ENCODE results near the gene IQCB1. TPM values are rescaled to one million over a fixed set of nuclear protein-coding genes. Genes with fewer than 3 reads are reported as not detected.
"Not testable (repeated sequence)": the region's sequence is repeated elsewhere in the genome, so short reads cannot be mapped to it uniquely, and the experiment has no call there.

The IQCB1 gene
- total RNA-seq, 1 donor from 2014 or later, result 16.2 TPM

DNA sequence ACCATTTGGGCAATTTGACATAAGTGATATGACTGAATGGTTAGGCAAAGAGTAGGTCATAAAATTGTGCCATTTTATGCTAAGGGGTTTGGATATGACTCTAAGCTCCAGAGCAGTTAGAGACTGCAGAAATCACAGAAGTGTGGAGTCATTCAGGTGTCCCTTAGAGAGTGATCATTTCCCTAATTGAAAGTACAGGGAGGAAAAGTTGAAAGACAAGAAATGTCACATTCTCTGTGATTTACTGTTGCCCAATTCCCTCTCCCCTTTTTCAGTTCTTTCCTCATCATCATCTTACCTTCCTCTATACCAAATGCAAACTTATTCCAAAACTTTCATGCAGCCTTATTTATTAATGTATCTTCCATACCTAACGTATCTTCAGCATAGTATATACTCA, 82.6 kb downstream of the IQCB1 start:
- no peak overlapping the region for H3K9ac ChIP-seq (ENCODE audit: low read depth in 1 of 3, low read length in 3 of 3)
- H3K27ac ChIP-seq (ENCODE audit: low read depth, low read length), result no peak overlapping the region
- peaks cover 17 to 20% (median 19%) of the 10 kb centered on the region in 3 donors for H3K4me1 ChIP-seq (ENCODE audit: control insufficient read depth in 3 of 3, insufficient read depth in 3 of 3, low read length in 3 of 3)
- no peaks in the 10 kb centered on the region for H3K27me3 ChIP-seq (ENCODE audit: control insufficient read depth in 3 of 3, insufficient read depth in 3 of 3, low read length in 3 of 3)
- no peak overlapping the region for H3K4me3 ChIP-seq (ENCODE audit: low read length in 3 of 3)
- H3K9me3 ChIP-seq (ENCODE audit: control insufficient read depth in 3 of 3, low read length in 3 of 3), result no peaks in the 10 kb centered on the region
- no peaks in the 10 kb centered on the region for H3K36me3 ChIP-seq (ENCODE audit: control insufficient read depth in 3 of 3, insufficient read depth in 3 of 3, low read length in 3 of 3)

DNA sequence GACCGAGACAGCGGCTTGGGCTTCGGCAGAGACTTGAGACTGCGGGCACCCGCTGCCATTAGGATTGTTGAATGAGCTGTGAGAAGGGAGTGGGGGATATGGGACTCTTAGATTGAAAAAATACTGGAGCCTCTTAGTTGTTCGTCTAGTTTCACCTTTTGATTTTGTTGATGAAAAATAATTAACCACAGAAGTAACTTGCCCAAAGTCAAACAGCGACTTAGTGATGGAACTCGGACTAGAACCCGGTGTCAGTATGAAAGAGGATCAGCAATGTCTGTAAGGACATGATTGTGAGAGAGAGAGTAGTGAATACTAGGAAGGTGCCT, 84.8 kb downstream of the IQCB1 start:
- H3K4me1 ChIP-seq (ENCODE audit: control insufficient read depth in 3 of 3, insufficient read depth in 3 of 3, low read length in 3 of 3), result peaks cover 17 to 20% (median 19%) of the 10 kb centered on the region in 3 donors
- H3K9me3 ChIP-seq (ENCODE audit: control insufficient read depth in 3 of 3, low read length in 3 of 3), result no peaks in the 10 kb centered on the region
- peak overlapping the region; percentile 87 to 99 (median 95) for H3K4me3 ChIP-seq (ENCODE audit: low read length in 3 of 3)
- H3K27me3 ChIP-seq (ENCODE audit: control insufficient read depth in 3 of 3, insufficient read depth in 3 of 3, low read length in 3 of 3), result no peaks in the 10 kb centered on the region
- peak overlapping the region; percentile 98 for H3K27ac ChIP-seq (ENCODE audit: low read depth, low read length)
- H3K9ac ChIP-seq (ENCODE audit: low read depth in 1 of 3, low read length in 3 of 3), result peak overlapping the region; percentile 71 to 97 (median 83)
- no peaks in the 10 kb centered on the region for H3K36me3 ChIP-seq (ENCODE audit: control insufficient read depth in 3 of 3, insufficient read depth in 3 of 3, low read length in 3 of 3)

DNA sequence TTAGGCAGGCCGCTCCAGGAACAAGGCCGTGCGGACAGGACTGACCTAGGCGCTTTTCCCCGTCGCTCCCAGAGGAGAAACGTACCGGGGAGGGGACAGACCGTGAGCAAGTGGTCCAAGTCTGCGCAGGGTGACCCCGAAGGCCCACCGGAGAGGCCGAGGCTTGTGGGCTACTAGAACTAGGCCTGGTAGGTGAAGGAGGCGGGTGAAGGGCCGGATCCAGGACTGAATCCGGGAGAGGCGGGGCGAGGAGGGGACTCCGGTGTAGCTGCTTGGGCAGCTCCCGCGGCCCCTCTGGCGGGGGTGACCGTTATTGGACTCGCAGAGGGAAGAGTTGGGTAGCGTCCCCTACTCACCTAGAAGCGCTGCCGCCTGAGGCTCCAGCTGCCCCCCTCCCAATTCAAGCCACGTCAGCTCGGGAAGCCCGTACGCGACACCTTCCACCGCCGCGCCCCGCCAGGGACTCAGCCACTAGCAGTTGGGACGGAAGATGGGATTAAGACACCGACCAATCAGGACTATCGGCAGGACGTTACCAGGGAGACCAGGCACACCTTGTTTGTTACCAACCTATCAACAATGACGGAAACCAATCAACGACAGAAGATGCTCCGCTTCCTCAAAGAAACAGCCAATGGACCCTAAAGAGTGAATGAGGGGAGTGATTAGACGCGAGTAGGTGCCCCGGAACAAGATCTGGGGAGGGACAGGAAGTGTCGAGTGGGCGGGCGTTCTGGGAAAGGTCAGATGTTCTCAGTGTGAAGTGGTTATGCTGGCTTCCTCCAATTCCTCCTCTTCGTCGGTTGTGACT, 85.4 kb downstream of the IQCB1 start, which contains the start of gene GOLGB1:
Gene GOLGB1, minus strand, starts transcription at position 466 of the 811 bp plus-strand sequence. CDS start 18,770 bp downstream, outside the sequence.
- peaks cover 17 to 23% (median 19%) of the 10 kb centered on the region in 3 donors for H3K4me1 ChIP-seq (ENCODE audit: control insufficient read depth in 3 of 3, insufficient read depth in 3 of 3, low read length in 3 of 3)
- no peaks in the 10 kb centered on the region for H3K36me3 ChIP-seq (ENCODE audit: control insufficient read depth in 3 of 3, insufficient read depth in 3 of 3, low read length in 3 of 3)
- peak within 1 kb of the TSS; percentile 87 to 99 (median 95) for H3K4me3 ChIP-seq (ENCODE audit: low read length in 3 of 3)
- no peaks in the 10 kb centered on the region for H3K27me3 ChIP-seq (ENCODE audit: control insufficient read depth in 3 of 3, insufficient read depth in 3 of 3, low read length in 3 of 3)
- peak within 1 kb of the TSS; percentile 98 for H3K27ac ChIP-seq (ENCODE audit: low read depth, low read length)
- H3K9ac ChIP-seq (ENCODE audit: low read depth in 1 of 3, low read length in 3 of 3), result peak within 1 kb of the TSS; percentile 95 to 99 (median 97)
- no peaks in the 10 kb centered on the region for H3K9me3 ChIP-seq (ENCODE audit: control insufficient read depth in 3 of 3, low read length in 3 of 3)

DNA sequence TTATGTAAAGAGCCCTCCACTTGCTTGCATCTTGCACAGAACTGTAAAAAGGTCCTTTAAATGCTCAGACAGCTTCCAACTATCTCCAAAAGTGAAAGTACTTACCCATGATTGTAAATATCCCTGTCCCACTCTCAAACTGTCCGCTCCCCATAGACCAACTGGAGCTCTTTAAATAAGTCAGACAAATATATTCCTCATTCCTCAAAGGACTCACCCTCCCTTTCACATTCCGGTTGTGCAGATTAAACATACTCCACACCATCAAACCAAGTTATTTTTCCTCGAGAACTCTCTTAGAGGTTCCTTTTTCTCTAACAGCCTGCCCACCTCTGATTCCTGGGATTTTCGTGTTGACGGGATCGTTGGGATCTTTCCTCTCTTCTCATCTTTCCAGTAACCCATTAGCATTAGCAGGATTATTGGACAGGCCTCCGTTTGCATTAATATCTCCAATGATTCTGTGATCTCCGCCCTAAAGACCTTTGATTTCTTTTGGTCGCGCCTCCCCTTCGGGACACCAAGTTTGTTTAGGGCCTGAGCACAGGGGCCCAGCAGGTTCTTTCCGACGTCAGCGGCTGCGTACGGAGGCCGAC, 86.1 kb downstream of the IQCB1 start:
- Histone ChIP-seq H3K27me3 (ENCODE audit: control insufficient read depth in 3 of 3, insufficient read depth in 3 of 3, low read length in 3 of 3) (no peaks in the 10 kb centered on the region), H3K4me3 (ENCODE audit: low read length in 3 of 3) (peak overlapping the region; percentile 87 to 99 (median 95)), H3K27ac (ENCODE audit: low read depth, low read length) (peak overlapping the region; percentile 98), H3K9ac (ENCODE audit: low read depth in 1 of 3, low read length in 3 of 3) (peak overlapping the region; percentile 95 to 99 (median 97)), H3K36me3 (ENCODE audit: control insufficient read depth in 3 of 3, insufficient read depth in 3 of 3, low read length in 3 of 3) (no peaks in the 10 kb centered on the region), H3K9me3 (ENCODE audit: control insufficient read depth in 3 of 3, low read length in 3 of 3) (no peaks in the 10 kb centered on the region), H3K4me1 (ENCODE audit: control insufficient read depth in 3 of 3, insufficient read depth in 3 of 3, low read length in 3 of 3) (peaks cover 17 to 23% (median 19%) of the 10 kb centered on the region in 3 donors)

DNA sequence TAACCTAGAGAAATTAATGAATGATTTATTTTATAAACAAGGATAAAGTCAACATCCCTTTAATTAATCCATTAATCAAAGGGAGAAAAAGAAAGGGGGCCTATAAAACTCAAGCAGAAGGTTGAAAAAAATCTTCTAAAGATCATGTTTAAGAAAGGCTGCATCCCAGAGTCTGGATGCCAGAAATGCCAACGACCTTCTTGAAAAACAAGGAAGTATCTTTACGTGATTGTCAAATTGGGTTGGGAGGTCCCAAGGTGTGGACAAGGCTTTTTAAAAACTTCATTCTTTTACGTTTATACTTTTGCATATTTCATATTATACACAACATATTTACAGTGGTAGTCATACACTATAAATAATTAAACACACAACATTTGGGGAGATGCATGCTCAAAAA, 86.9 kb downstream of the IQCB1 start:
- Histone ChIP-seq H3K9ac (ENCODE audit: low read depth in 1 of 3, low read length in 3 of 3) (peak overlapping the region in 2 of 3 donors; percentile 97 to 99), H3K4me3 (ENCODE audit: low read length in 3 of 3) (peak overlapping the region in 2 of 3 donors; percentile 95 to 99), H3K27me3 (ENCODE audit: control insufficient read depth in 3 of 3, insufficient read depth in 3 of 3, low read length in 3 of 3) (no peaks in the 10 kb centered on the region), H3K4me1 (ENCODE audit: control insufficient read depth in 3 of 3, insufficient read depth in 3 of 3, low read length in 3 of 3) (peaks cover 17 to 23% (median 19%) of the 10 kb centered on the region in 3 donors), H3K36me3 (ENCODE audit: control insufficient read depth in 3 of 3, insufficient read depth in 3 of 3, low read length in 3 of 3) (no peaks in the 10 kb centered on the region), H3K27ac (ENCODE audit: low read depth, low read length) (peak overlapping the region; percentile 98), H3K9me3 (ENCODE audit: control insufficient read depth in 3 of 3, low read length in 3 of 3) (no peaks in the 10 kb centered on the region)

DNA sequence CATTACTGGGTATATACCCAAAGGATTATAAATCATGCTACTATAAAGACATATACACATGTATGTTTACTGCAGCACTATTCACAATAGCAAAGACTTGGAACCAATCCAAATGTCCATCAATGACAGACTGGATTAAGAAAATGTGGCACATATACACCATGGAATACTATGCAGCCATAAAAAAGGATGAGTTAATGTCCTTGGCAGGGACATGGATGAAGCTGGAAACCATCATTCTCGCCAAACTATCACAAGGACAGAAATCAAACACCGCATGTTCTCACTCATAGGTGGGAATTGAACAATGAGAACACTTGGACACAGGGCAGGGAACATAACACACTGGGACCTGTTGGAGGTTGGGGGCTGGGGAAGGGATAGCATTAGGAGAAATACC, 91.8 kb downstream of the IQCB1 start:
- not testable (repeated sequence) for H3K4me1 ChIP-seq (ENCODE audit: control insufficient read depth in 3 of 3, insufficient read depth in 3 of 3, low read length in 3 of 3); H3K27me3 ChIP-seq (ENCODE audit: control insufficient read depth in 3 of 3, insufficient read depth in 3 of 3, low read length in 3 of 3)

DNA sequence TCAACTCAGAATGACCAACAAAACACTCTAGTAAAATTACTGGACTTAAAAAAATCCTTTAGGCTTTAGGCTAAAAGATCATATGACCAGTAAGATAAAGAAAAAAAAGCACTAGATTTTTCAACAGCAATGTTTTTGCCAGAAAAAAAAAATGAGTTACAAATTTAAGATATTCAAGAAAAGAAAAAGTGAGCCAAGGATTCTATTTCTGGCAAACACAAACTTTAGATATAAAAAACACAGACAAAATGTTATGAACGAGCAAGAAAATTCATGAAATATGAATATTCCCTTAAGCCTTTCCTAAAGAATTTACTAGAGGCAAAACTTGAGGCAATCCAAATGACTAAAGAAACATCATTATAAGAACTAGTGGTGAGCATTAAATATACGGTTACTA, 94.0 kb downstream of the IQCB1 start:
- H3K27ac ChIP-seq (ENCODE audit: low read depth, low read length), result no peak overlapping the region

More for the DNA sequence above, 91.8 kb downstream of the IQCB1 start:
- not testable (repeated sequence) for H3K36me3 ChIP-seq (ENCODE audit: control insufficient read depth in 3 of 3, insufficient read depth in 3 of 3, low read length in 3 of 3); H3K9ac ChIP-seq (ENCODE audit: low read depth in 1 of 3, low read length in 3 of 3); H3K9me3 ChIP-seq (ENCODE audit: control insufficient read depth in 3 of 3, low read length in 3 of 3); H3K27ac ChIP-seq (ENCODE audit: low read depth, low read length); H3K4me3 ChIP-seq (ENCODE audit: low read length in 3 of 3)

DNA sequence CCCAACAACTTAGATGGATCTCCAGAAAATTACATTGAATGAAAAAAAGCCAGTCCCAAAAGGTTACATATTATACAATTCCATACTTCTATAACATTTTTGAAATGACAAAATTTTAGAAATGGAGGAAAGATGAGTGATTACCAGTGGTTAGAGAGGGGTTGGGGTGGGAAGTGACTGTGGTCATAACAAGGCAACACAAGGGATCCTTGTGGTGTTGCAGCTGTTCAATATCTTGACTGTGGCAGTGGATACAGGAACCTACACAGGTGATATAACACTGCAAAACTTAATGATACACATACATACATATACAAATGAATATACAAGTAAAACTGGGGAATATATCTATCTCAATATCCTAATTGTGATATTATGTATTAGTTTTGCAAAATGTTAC, 95.0 kb downstream of the IQCB1 start:
- Histone ChIP-seq H3K27ac (ENCODE audit: low read depth, low read length) (no peak overlapping the region), H3K4me3 (ENCODE audit: low read length in 3 of 3) (no peak overlapping the region), H3K9ac (ENCODE audit: low read depth in 1 of 3, low read length in 3 of 3) (no peak overlapping the region), H3K4me1 (ENCODE audit: control insufficient read depth in 3 of 3, insufficient read depth in 3 of 3, low read length in 3 of 3) (peaks cover 0 to 3% (median 0%) of the 10 kb centered on the region in 3 donors), H3K27me3 (ENCODE audit: control insufficient read depth in 3 of 3, insufficient read depth in 3 of 3, low read length in 3 of 3) (no peaks in the 10 kb centered on the region), H3K36me3 (ENCODE audit: control insufficient read depth in 3 of 3, insufficient read depth in 3 of 3, low read length in 3 of 3) (no peaks in the 10 kb centered on the region), H3K9me3 (ENCODE audit: control insufficient read depth in 3 of 3, low read length in 3 of 3) (no peaks in the 10 kb centered on the region)

More for the DNA sequence above, 94.0 kb downstream of the IQCB1 start:
- Histone ChIP-seq H3K9ac (ENCODE audit: low read depth in 1 of 3, low read length in 3 of 3) (no peak overlapping the region), H3K4me3 (ENCODE audit: low read length in 3 of 3) (no peak overlapping the region), H3K27me3 (ENCODE audit: control insufficient read depth in 3 of 3, insufficient read depth in 3 of 3, low read length in 3 of 3) (no peaks in the 10 kb centered on the region), H3K4me1 (ENCODE audit: control insufficient read depth in 3 of 3, insufficient read depth in 3 of 3, low read length in 3 of 3) (peaks cover 0 to 3% (median 0%) of the 10 kb centered on the region in 3 donors), H3K9me3 (ENCODE audit: control insufficient read depth in 3 of 3, low read length in 3 of 3) (no peaks in the 10 kb centered on the region), H3K36me3 (ENCODE audit: control insufficient read depth in 3 of 3, insufficient read depth in 3 of 3, low read length in 3 of 3) (no peaks in the 10 kb centered on the region)

DNA sequence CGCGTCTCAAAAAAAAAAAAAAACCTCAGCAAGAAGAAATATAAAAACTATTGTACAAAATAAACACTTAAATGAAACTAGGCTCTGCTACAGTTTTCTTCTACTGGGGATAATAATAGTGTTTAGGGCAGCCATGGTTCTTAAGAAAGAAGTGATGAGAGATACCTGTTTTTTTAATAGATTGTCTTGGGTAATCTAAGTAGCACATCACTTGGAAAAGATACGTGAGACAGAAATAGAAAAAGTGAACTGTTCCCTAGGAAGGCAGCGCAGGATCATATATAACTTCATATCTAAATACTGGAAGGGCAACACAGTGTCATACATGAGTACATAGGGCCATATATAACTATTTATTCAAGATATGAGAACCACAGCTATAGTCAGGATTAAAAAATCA, 97.2 kb downstream of the IQCB1 start:
- Histone ChIP-seq H3K9ac (ENCODE audit: low read depth in 1 of 3, low read length in 3 of 3) (no peak overlapping the region), H3K4me3 (ENCODE audit: low read length in 3 of 3) (no peak overlapping the region), H3K27ac (ENCODE audit: low read depth, low read length) (no peak overlapping the region), H3K9me3 (ENCODE audit: control insufficient read depth in 3 of 3, low read length in 3 of 3) (no peaks in the 10 kb centered on the region), H3K4me1 (ENCODE audit: control insufficient read depth in 3 of 3, insufficient read depth in 3 of 3, low read length in 3 of 3) (no peaks in the 10 kb centered on the region), H3K27me3 (ENCODE audit: control insufficient read depth in 3 of 3, insufficient read depth in 3 of 3, low read length in 3 of 3) (no peaks in the 10 kb centered on the region), H3K36me3 (ENCODE audit: control insufficient read depth in 3 of 3, insufficient read depth in 3 of 3, low read length in 3 of 3) (no peaks in the 10 kb centered on the region)

DNA sequence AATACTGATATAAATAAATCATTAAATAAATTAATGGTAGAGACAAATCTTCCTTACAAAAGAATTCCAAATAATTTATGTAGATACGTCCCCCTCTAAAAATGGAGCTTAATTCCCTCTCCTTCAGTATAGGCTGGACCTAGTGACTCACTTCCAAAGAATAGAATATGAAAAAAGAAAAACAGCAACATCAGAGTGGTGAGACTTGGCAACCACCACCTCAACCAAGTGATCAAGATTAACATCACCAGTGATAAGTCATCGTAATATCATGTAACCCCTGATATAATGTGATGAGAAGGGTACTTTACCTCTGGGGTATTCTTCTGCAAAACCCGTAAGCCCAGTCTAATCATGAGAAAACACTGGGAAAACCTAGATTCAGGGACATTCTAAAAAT, 98.7 kb downstream of the IQCB1 start:
- no peak overlapping the region for H3K9ac ChIP-seq (ENCODE audit: low read depth in 1 of 3, low read length in 3 of 3)
- no peak overlapping the region for H3K27ac ChIP-seq (ENCODE audit: low read depth, low read length)
- H3K4me3 ChIP-seq (ENCODE audit: low read length in 3 of 3), result no peak overlapping the region
- no peaks in the 10 kb centered on the region for H3K27me3 ChIP-seq (ENCODE audit: control insufficient read depth in 3 of 3, insufficient read depth in 3 of 3, low read length in 3 of 3)
- H3K4me1 ChIP-seq (ENCODE audit: control insufficient read depth in 3 of 3, insufficient read depth in 3 of 3, low read length in 3 of 3), result no peaks in the 10 kb centered on the region
- H3K36me3 ChIP-seq (ENCODE audit: control insufficient read depth in 3 of 3, insufficient read depth in 3 of 3, low read length in 3 of 3), result no peaks in the 10 kb centered on the region
- H3K9me3 ChIP-seq (ENCODE audit: control insufficient read depth in 3 of 3, low read length in 3 of 3), result no peaks in the 10 kb centered on the region

Measured in skeletal muscle tissue (tissue), 4 donors.